ENCODE data around the gene DPP10.
"Not testable (repeated sequence)": the region's sequence is repeated elsewhere in the genome, so short reads cannot be mapped to it uniquely, and the experiment has no call there.

Gene DPP10

GRCh38 chr2:114843963-114844362 is 401.5 kb downstream of the DPP10 start:
- no peak for DNase-seq

GRCh38 chr2:114857196-114857595 is 414.8 kb downstream of the DPP10 start:
- DNase-seq, result no peak

- DNase-seq, result no peak
These were observed 417.5 kb downstream of the DPP10 start for GRCh38 chr2:114859726-114860510.

- no peak for DNase-seq
These were observed 419.8 kb downstream of the DPP10 start for GRCh38 chr2:114862243-114862642.

- DNase-seq, result no peak
These were observed 422.5 kb downstream of the DPP10 start for GRCh38 chr2:114864901-114865300.

GRCh38 chr2:114880046-114880445 is 437.6 kb downstream of the DPP10 start:
- no peak for DNase-seq

- no peak for DNase-seq
These were observed 477.5 kb downstream of the DPP10 start for GRCh38 chr2:114919985-114920384.

GRCh38 chr2:114922076-114922475 is 479.6 kb downstream of the DPP10 start:
- no peak for DNase-seq

GRCh38 chr2:114925296-114926255 is 483.1 kb downstream of the DPP10 start:
- DNase-seq, result peak; percentile 0

- DNase-seq, result no peak
These were observed 483.9 kb downstream of the DPP10 start for GRCh38 chr2:114926303-114926702.

GRCh38 chr2:114929225-114929624 is 486.8 kb downstream of the DPP10 start:
- no peak for DNase-seq

GRCh38 chr2:114933671-114934241 is 491.3 kb downstream of the DPP10 start:
- no peak for DNase-seq

- DNase-seq, result no peak
These were observed 492.6 kb downstream of the DPP10 start for GRCh38 chr2:114935031-114935430.

- DNase-seq, result no peak
These were observed 495.0 kb downstream of the DPP10 start for GRCh38 chr2:114937366-114937930.

- DNase-seq, result no peak
These were observed 498.5 kb downstream of the DPP10 start for GRCh38 chr2:114940785-114941458.

- DNase-seq, result no peak
These were observed 506.9 kb downstream of the DPP10 start for GRCh38 chr2:114949228-114949804.

- no peak for DNase-seq
These were observed 517.9 kb downstream of the DPP10 start for GRCh38 chr2:114960389-114960788.

- DNase-seq, result no peak
These were observed 520.1 kb downstream of the DPP10 start for GRCh38 chr2:114962532-114962931.

- DNase-seq, result no peak
These were observed 526.4 kb downstream of the DPP10 start for GRCh38 chr2:114968748-114969400.

- not testable (repeated sequence) for DNase-seq
These were observed 561.9 kb downstream of the DPP10 start for GRCh38 chr2:115004321-115004720.

GRCh38 chr2:115011721-115012120 is 569.3 kb downstream of the DPP10 start:
- no peak for DNase-seq

GRCh38 chr2:115022013-115022412 is 579.6 kb downstream of the DPP10 start:
- DNase-seq, result not testable (repeated sequence)

All from hematopoietic multipotent progenitor cell treated with erythropoietin and hydrocortisone succinate and interleukin-3 and kit ligand, for 4 days (in vitro differentiated cells).